Stomach (tissue), 4 donors: ENCODE measurements around the gene RADX.

Source experiments
- CTCF ChIP-seq, 7 experiments: fragments of 450-650 bp in 4 of 7; fragments of 200-600 bp in 3 of 7; sonication (generic) in 3 of 7; IDR thresholded peaks; one replicate each; pipeline ENCODE4 v1.5.1; 2016 to 2019; ENCODE audit warnings: antibody characterized with exemption in 7 of 7, control low read depth in 2 of 7, mild to moderate bottlenecking in 1 of 7
- POLR2A ChIP-seq, 4 donors: fragments of 450-650 bp; IDR thresholded peaks; one replicate each; pipeline ENCODE4 v1.6.1; 2016; ENCODE audit warnings: antibody characterized with exemption in 4 of 4, control low read depth in 2 of 4, mild to moderate bottlenecking in 1 of 4, moderate library complexity in 1 of 4

GRCh38 chrX:106615041-106615440 is 3.3 kb downstream of the RADX start:
- TF ChIP-seq POLR2A (IDR thresholded peaks at IDR 0.05), result no peak
- no peak for TF ChIP-seq CTCF (IDR thresholded peaks at IDR 0.05)
